GM12875 (cell line): ENCODE measurements around the gene EPHA3.

Source experiments
- H3K4me3 ChIP-seq: one replicate; pipeline ENCODE4 v1.5.1; 2011; ENCODE audit warnings: low read depth, low read length, control low read depth
- TF ChIP-seq, protein P1 (sequence below): IDR thresholded peaks from 2 replicates; pipeline ENCODE4 v1.5.1; 2011; ENCODE audit warnings: low read depth, mild to moderate bottlenecking, control low read depth, inconsistent platforms, low read length, moderate library complexity, borderline replicate concordance; ENCODE audit not compliant: insufficient read depth

The EPHA3 gene

DNA sequence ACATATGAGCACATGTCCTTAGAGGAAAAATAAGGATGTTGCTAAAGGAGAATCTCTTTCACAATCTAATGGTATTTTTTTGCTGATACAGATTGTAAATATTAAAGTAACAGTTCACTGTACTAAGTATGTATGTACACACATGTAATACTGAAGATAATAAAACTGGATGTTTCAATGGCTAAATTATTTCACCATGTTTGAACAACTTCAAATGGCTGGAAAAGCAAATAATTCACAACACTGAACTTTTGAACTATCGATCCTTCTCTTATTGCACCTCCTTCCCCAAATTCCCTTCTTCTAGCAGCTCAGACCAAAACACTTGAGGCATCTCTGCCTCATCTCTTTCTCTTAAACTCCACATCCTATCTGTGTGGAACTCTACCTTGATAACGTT lies 149.5 kb downstream of the EPHA3 start:
- TF ChIP-seq, protein P1, sequence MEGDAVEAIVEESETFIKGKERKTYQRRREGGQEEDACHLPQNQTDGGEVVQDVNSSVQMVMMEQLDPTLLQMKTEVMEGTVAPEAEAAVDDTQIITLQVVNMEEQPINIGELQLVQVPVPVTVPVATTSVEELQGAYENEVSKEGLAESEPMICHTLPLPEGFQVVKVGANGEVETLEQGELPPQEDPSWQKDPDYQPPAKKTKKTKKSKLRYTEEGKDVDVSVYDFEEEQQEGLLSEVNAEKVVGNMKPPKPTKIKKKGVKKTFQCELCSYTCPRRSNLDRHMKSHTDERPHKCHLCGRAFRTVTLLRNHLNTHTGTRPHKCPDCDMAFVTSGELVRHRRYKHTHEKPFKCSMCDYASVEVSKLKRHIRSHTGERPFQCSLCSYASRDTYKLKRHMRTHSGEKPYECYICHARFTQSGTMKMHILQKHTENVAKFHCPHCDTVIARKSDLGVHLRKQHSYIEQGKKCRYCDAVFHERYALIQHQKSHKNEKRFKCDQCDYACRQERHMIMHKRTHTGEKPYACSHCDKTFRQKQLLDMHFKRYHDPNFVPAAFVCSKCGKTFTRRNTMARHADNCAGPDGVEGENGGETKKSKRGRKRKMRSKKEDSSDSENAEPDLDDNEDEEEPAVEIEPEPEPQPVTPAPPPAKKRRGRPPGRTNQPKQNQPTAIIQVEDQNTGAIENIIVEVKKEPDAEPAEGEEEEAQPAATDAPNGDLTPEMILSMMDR = no peak
- no peak overlapping the region for H3K4me3 ChIP-seq

DNA sequence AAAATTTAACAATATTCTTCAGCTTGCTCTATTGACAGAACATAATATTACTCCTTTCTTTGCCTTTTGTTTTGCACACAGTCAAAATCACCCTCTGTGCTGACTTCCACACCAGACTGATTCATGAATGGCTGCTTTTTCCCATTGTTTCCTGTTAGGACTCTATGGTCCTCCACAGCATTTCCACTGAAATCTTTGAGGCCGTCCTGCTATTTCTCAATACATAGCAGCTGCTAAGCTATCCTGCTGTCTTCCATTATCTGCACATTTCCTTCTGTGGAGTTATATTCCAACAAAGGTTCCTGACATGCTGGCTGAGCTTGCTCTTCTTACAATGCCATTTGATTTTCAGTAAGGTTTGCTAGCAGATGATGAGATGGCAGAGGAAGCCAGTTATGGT lies 153.3 kb downstream of the EPHA3 start:
- TF ChIP-seq, protein P1 = no peak
- H3K4me3 ChIP-seq = no peak overlapping the region

DNA sequence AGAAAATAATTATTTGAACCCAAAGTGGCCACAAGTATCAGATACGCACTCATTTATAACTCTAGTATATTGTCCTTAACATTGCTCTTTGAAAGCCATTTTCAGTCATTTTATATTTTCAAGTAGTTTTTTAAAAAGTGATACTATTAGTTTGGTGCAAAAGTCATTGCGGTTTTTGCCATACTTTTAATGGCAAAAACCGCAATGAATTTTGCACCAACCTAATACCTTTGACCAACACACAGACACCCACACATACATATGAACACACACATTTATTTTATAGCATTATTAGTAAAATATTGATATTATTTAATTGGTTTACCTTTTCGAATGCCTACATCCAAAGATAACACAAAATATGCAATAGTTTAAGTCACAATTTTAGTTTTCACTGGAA lies 154.3 kb downstream of the EPHA3 start:
- TF ChIP-seq, protein P1 = no peak
- H3K4me3 ChIP-seq = no peak overlapping the region

DNA sequence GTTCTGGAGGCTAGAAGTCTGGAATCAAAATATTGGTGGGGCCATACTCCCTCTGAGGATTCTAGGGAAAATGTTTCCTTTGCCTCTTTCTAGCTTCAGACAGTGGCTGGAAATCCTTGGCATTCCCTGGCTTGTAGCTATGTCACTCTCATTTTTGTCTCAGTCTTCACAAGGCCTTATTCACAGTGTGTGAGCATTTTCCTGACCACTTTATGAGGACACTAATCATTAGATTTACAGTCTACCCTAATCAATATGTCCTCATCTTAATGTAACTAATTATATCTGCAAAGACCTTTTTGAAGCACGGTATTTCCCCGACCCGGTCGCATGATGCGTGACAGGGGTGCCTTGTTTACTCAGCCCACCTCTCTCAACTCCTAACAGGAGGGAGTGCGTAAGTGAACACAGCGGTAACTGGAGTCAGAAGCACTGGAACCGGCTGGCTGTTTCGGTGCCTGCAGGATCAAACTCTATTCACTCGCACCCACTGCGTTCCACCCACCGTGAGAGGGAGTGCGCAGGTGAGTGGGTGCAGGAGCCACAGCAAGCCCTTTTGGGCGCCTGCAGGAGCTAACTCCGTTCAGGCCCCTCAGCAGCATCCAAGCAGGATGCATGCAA lies 155.0 kb downstream of the EPHA3 start:
- TF ChIP-seq, protein P1 = no peak
- no peak overlapping the region for H3K4me3 ChIP-seq

DNA sequence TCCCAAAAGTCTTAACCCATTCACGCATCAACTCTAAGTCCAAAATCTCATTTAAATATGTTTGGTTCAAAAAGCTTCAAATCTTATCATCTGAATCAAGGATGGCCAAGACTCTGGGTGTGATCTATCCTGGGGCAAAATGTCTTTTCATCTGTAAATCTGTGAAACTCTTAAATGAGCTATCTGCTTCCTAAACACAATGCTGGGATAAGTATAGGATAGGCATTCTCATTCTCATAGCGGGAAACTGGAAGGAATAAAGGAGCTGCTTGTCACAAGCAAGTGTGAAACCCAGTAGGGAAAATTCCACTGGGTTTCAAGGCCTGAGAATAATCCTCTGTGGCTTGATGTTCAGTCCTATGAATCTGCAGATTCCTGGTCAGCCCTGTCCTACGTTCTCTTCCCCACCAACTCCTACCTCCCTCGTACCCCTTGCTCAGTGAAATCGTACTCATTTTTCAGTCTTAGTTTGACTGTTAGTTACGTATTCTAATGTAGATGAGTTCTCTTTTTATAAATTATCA lies 156.7 kb downstream of the EPHA3 start:
- no peak overlapping the region for H3K4me3 ChIP-seq
- TF ChIP-seq, protein P1 = no peak

DNA sequence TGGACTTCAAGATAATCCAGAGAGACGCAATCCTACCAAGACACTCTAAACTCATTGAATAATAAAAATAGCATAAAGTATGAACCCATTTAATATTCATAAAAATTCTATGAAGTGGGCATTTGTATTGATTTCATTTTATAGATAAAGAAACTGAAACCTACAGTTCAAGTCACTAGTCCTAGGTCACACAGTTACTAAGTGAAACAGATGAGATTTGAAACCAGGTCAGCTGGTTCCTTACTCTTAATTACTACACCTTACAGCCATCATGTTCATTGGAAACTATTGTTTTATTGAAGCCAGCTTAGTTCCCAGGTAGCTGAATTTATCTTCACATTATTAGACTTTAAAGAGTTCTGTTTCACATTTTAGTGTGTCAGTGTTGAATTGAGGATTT lies 158.7 kb downstream of the EPHA3 start:
- H3K4me3 ChIP-seq = no peak overlapping the region
- TF ChIP-seq, protein P1 = no peak

DNA sequence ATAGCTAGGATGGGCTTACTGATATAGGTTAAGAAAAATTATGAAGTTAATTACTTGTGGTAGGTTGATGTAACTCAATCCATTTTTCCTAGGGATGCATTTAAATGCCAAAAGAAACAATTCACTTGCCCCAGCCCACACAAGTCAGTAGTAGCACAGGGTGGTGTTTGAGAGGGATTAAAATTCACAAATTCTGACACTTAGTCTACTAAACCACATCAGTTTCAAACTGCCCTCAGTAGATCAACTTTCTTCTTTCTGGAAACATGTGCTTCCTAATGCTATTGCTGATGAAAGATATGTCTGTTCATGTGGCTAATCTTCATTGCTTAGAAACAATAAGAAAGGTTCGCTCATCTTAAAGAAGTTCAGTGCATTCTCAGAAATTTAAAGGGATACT lies 160.6 kb downstream of the EPHA3 start:
- TF ChIP-seq, protein P1 = no peak
- no peak overlapping the region for H3K4me3 ChIP-seq
